Parathyroid adenoma (tissue), 2 donors: ENCODE measurements around the gene DCP2.
A peak's percentile ranks its signal among the peaks of the same experiment; 100 is the strongest.

Source experiments
- H2AFZ ChIP-seq: fragments of 300-600 bp; sonication (generic); one replicate; pipeline ENCODE4 v1.7.0; 2017; ENCODE audit warnings: antibody characterized with exemption, mild to moderate bottlenecking
- H3K27ac ChIP-seq: fragments of 300-600 bp; sonication (generic); one replicate; pipeline ENCODE4 v1.7.0; 2017
- H3K27me3 ChIP-seq: fragments of 300-600 bp; sonication (generic); one replicate; pipeline ENCODE4 v1.7.0; 2017; ENCODE audit warnings: low read length; ENCODE audit not compliant: control insufficient read depth, insufficient read depth
- H3K36me3 ChIP-seq: fragments of 300-600 bp; sonication (generic); one replicate; pipeline ENCODE4 v1.7.0; 2017; ENCODE audit warnings: low read length; ENCODE audit not compliant: control insufficient read depth, insufficient read depth
- H3K4me1 ChIP-seq: fragments of 300-600 bp; sonication (generic); one replicate; pipeline ENCODE4 v1.7.0; 2017; ENCODE audit warnings: control low read depth
- H3K4me2 ChIP-seq: fragments of 300-600 bp; sonication (generic); one replicate; pipeline ENCODE4 v1.7.0; 2017; ENCODE audit warnings: low read length
- H3K4me3 ChIP-seq: fragments of 300-600 bp; sonication (generic); one replicate; pipeline ENCODE4 v1.7.0; 2017; ENCODE audit warnings: low read depth, low read length
- H3K79me2 ChIP-seq: fragments of 300-600 bp; sonication (generic); one replicate; pipeline ENCODE4 v1.7.0; 2017; ENCODE audit warnings: control low read depth
- H3K9ac ChIP-seq: fragments of 300-600 bp; sonication (generic); one replicate; pipeline ENCODE4 v1.7.0; 2017; ENCODE audit warnings: mild to moderate bottlenecking
- H3K9me3 ChIP-seq: fragments of 300-600 bp; sonication (generic); one replicate; pipeline ENCODE4 v1.7.0; 2017; ENCODE audit warnings: low read length; ENCODE audit not compliant: control insufficient read depth
- CTCF ChIP-seq: fragments of 300-600 bp; sonication (generic); IDR thresholded peaks from one replicate; pipeline ENCODE4 v1.7.0; 2017; ENCODE audit warnings: antibody characterized with exemption, mild to moderate bottlenecking
- donor health status: primary hyperparathyroidism.

The DCP2 gene

GRCh38 chr5:113039934-113040285 lies 63.3 kb downstream of the DCP2 start:
- no peak overlapping the region for H3K9ac ChIP-seq
- H2AFZ ChIP-seq = no peak overlapping the region
- no peak overlapping the region for H3K4me2 ChIP-seq
- H3K4me1 ChIP-seq = peaks cover 66% of the 10 kb centered on the region
- H3K4me3 ChIP-seq = no peak overlapping the region
- no peak for TF ChIP-seq CTCF
- no peaks in the 10 kb centered on the region for H3K9me3 ChIP-seq
- H3K27me3 ChIP-seq = no peaks in the 10 kb centered on the region
- peaks cover under 1% of the 10 kb centered on the region for H3K36me3 ChIP-seq
- H3K27ac ChIP-seq = peak overlapping the region; percentile 95
- H3K79me2 ChIP-seq = peaks cover 14% of the 10 kb centered on the region

- H3K9me3 ChIP-seq = no peaks in the 10 kb centered on the region
- H2AFZ ChIP-seq = no peak overlapping the region
- H3K27me3 ChIP-seq = no peaks in the 10 kb centered on the region
- H3K4me2 ChIP-seq = no peak overlapping the region
- no peak overlapping the region for H3K4me3 ChIP-seq
- no peak overlapping the region for H3K9ac ChIP-seq
- no peak for TF ChIP-seq CTCF
- peaks cover 57% of the 10 kb centered on the region for H3K4me1 ChIP-seq
- peaks cover 16% of the 10 kb centered on the region for H3K79me2 ChIP-seq
- H3K36me3 ChIP-seq = peaks cover 4% of the 10 kb centered on the region
- H3K27ac ChIP-seq = peak overlapping the region; percentile 95
These were observed 64.2 kb downstream of the DCP2 start for GRCh38 chr5:113040672-113041260.

GRCh38 chr5:113042491-113043243 lies 66.1 kb downstream of the DCP2 start:
- Histone ChIP-seq H3K9me3 (no peaks in the 10 kb centered on the region), H3K4me2 (no peak overlapping the region), H3K36me3 (peaks cover 4% of the 10 kb centered on the region), H3K27ac (peak overlapping the region; percentile 76), H3K4me1 (peaks cover 48% of the 10 kb centered on the region), H3K4me3 (no peak overlapping the region), H3K9ac (no peak overlapping the region), H3K27me3 (no peaks in the 10 kb centered on the region), H2AFZ (no peak overlapping the region), H3K79me2 (peaks cover 16% of the 10 kb centered on the region)
- TF ChIP-seq CTCF = no peak

GRCh38 chr5:113043491-113043931 lies 66.9 kb downstream of the DCP2 start:
- Histone ChIP-seq H3K36me3 (peaks cover 4% of the 10 kb centered on the region), H2AFZ (no peak overlapping the region), H3K27me3 (no peaks in the 10 kb centered on the region), H3K27ac (peak overlapping the region; percentile 76), H3K9me3 (no peaks in the 10 kb centered on the region), H3K4me3 (no peak overlapping the region), H3K4me2 (no peak overlapping the region), H3K9ac (no peak overlapping the region), H3K4me1 (peaks cover 53% of the 10 kb centered on the region), H3K79me2 (peaks cover 13% of the 10 kb centered on the region)
- TF ChIP-seq CTCF = peak; percentile 69
